Tongue (tissue), 2 donors: ENCODE data around the gene EMILIN1. TPM values are rescaled to one million over a fixed set of nuclear protein-coding genes. Genes with fewer than 3 reads are reported as not detected.

ENCODE experiments used
- DNase-seq: peaks from one replicate; pipeline ENCODE4 v3.0.0-alpha.2; 2015
- total RNA-seq: library from RNA; depleted of rRNA; stranded (reverse); fragments of >200 nt; gene quantifications from one replicate; pipeline ENCODE4 v1.2.3, GENCODE V29; 2014

The EMILIN1 gene
- 82.0 TPM for total RNA-seq

- DNase-seq = peak; percentile 96
Measured at GRCh38 chr2:27078267-27079194, at the start of gene EMILIN1. EMILIN1 (plus strand) TSS chr2:27078615; CDS start chr2:27079066, 451 bp downstream.

- DNase-seq = no peak
Measured at GRCh38 chr2:27029051-27029450, 49.4 kb upstream of the EMILIN1 start.

GRCh38 chr2:27032495-27033252, 45.7 kb upstream of the EMILIN1 start, which contains the start of gene TMEM214:
TMEM214 (plus strand) TSS chr2:27032965; CDS start chr2:27033016, 51 bp downstream.
- peak; percentile 92 for DNase-seq

GRCh38 chr2:27033253-27033852, 45.1 kb upstream of the EMILIN1 start:
- DNase-seq = no peak

GRCh38 chr2:27038012-27038411, 40.4 kb upstream of the EMILIN1 start:
- no peak for DNase-seq

GRCh38 chr2:27038631-27039339, 39.6 kb upstream of the EMILIN1 start:
- no peak for DNase-seq

GRCh38 chr2:27039426-27039825, 39.0 kb upstream of the EMILIN1 start:
- no peak for DNase-seq

- no peak for DNase-seq
Measured at GRCh38 chr2:27039871-27040270, 38.5 kb upstream of the EMILIN1 start.

GRCh38 chr2:27040282-27040681, 38.1 kb upstream of the EMILIN1 start:
- DNase-seq = no peak

GRCh38 chr2:27041752-27042151, 36.7 kb upstream of the EMILIN1 start:
- DNase-seq = peak; percentile 7

GRCh38 chr2:27042159-27042661, 36.2 kb upstream of the EMILIN1 start:
- DNase-seq = no peak

GRCh38 chr2:27042985-27043634, 35.3 kb upstream of the EMILIN1 start:
- no peak for DNase-seq

- peak; percentile 57 for DNase-seq
Measured at GRCh38 chr2:27049422-27050280, 28.8 kb upstream of the EMILIN1 start.

- DNase-seq = peak; percentile 99
Measured at GRCh38 chr2:27050281-27050995, 28.0 kb upstream of the EMILIN1 start.

GRCh38 chr2:27050996-27051901, 27.2 kb upstream of the EMILIN1 start, which contains the start of gene AGBL5:
AGBL5 (plus strand) TSS chr2:27051668; CDS start chr2:27052959, 1,291 bp downstream.
- DNase-seq = peak; percentile 97

- DNase-seq = no peak
Measured at GRCh38 chr2:27051902-27052645, 26.3 kb upstream of the EMILIN1 start.

GRCh38 chr2:27053321-27053720, 25.1 kb upstream of the EMILIN1 start:
- DNase-seq = no peak

- no peak for DNase-seq
Measured at GRCh38 chr2:27053776-27054175, 24.6 kb upstream of the EMILIN1 start.
